PC-3 (cell line): ENCODE measurements around the gene BRD3. TPM values are rescaled to one million over a fixed set of nuclear protein-coding genes. Genes with fewer than 3 reads are reported as not detected.
A peak's percentile ranks its signal among the peaks of the same experiment; 100 is the strongest.

ENCODE experiments used
- ATAC-seq: fragments of 200-7000 bp; cut with Tn5 transposase; 2 replicates; pipeline ENCODE4 v1.9.1; 2020; ENCODE audit warnings: mild to moderate bottlenecking, moderate library complexity
- BruUV-seq: library from RNA; stranded (reverse); fragments of 400-500 nt; replicated peaks from 2 replicates; lab custom pipeline; 2021; lab: Mats Ljungman, UMichigan
- CTCF ChIA-PET: fragments of 300-600 bp; sonication (Branson Sonifier 250); formaldehyde crosslinking; loops from one replicate; lab custom pipeline; 2022; ENCODE audit warnings: antibody characterized with exemption; lab: Charles Lee
- POLR2A ChIA-PET: fragments of 300-600 bp; sonication (Branson Sonifier 250); formaldehyde crosslinking; loops from one replicate; lab custom pipeline; 2022; ENCODE audit warnings: antibody characterized with exemption; ENCODE audit not compliant: unreplicated experiment; lab: Charles Lee
- DNase-seq: peaks from one replicate; pipeline ENCODE4 v3.0.0-alpha.2; 2015
- H2AFZ ChIP-seq: fragments of 300-600 bp; sonication (generic); 2 replicates; pipeline ENCODE4 v1.6.0; 2016; ENCODE audit warnings: antibody characterized with exemption, low read length
- H3F3A ChIP-seq: fragments of 300-600 bp; sonication (generic); one replicate; pipeline ENCODE4 v1.6.0; 2017; ENCODE audit warnings: antibody characterized with exemption, low read length, control low read depth, mild to moderate bottlenecking; ENCODE audit not compliant: unreplicated experiment
- H3K27ac ChIP-seq: fragments of 300-600 bp; sonication (generic); 2 replicates; pipeline ENCODE4 v1.5.1; 2016; ENCODE audit warnings: mild to moderate bottlenecking, low read length
- H3K27me3 ChIP-seq: fragments of 300-600 bp; sonication (generic); 2 replicates; pipeline ENCODE4 v1.6.1; 2016; ENCODE audit warnings: low read length, mixed read lengths
- H3K36me3 ChIP-seq: fragments of 300-600 bp; sonication (generic); 2 replicates; pipeline ENCODE4 v1.6.1; 2016; ENCODE audit warnings: low read depth, mixed run types, low read length, mixed read lengths
- H3K4me1 ChIP-seq: fragments of 300-600 bp; sonication (generic); 2 replicates; pipeline ENCODE4 v1.5.1; 2016; ENCODE audit warnings: low read length; ENCODE audit not compliant: insufficient read depth
- H3K4me2 ChIP-seq: fragments of 300-600 bp; sonication (generic); 2 replicates; pipeline ENCODE4 v1.6.0; 2016; ENCODE audit warnings: low read length
- H3K4me3 ChIP-seq: fragments of 300-600 bp; sonication (generic); 2 replicates; pipeline ENCODE4 v1.5.1; 2016; ENCODE audit warnings: mild to moderate bottlenecking, low read length, mixed read lengths
- H3K79me2 ChIP-seq: fragments of 300-600 bp; sonication (generic); 2 replicates; pipeline ENCODE4 v1.6.1; 2017; ENCODE audit warnings: low read length, mixed read lengths
- H3K9ac ChIP-seq: fragments of 300-600 bp; sonication (generic); 2 replicates; pipeline ENCODE4 v1.6.0; 2016; ENCODE audit warnings: mild to moderate bottlenecking, low read length
- H3K9me2 ChIP-seq: fragments of 300-600 bp; sonication (generic); replicated peaks from 2 replicates; pipeline ENCODE4 v1.6.1; 2016; ENCODE audit warnings: mixed run types, low read length, mixed read lengths
- H3K9me3 ChIP-seq: fragments of 300-600 bp; sonication (generic); 2 replicates; pipeline ENCODE4 v1.6.1; 2016; ENCODE audit warnings: low read length, mixed read lengths
- H4K20me1 ChIP-seq: fragments of 300-600 bp; sonication (generic); 2 replicates; pipeline ENCODE4 v1.6.1; 2016; ENCODE audit warnings: low read length, mixed read lengths
- EZH2 ChIP-seq: fragments of 300-600 bp; sonication (generic); IDR thresholded peaks from one replicate; pipeline ENCODE4 v1.6.1; 2017; ENCODE audit warnings: antibody characterized with exemption, mild to moderate bottlenecking, low read length; ENCODE audit not compliant: unreplicated experiment
- EZH2phosphoT487 ChIP-seq: fragments of 300-600 bp; sonication (generic); IDR thresholded peaks from 2 replicates; pipeline ENCODE4 v1.6.1; 2018; ENCODE audit warnings: mild to moderate bottlenecking, antibody characterized with exemption, low read length, borderline replicate concordance
- intact Hi-C: fragments of 100-400 bp; cut with micrococcal nuclease; formaldehyde crosslinking; loops from 2 replicates; pipeline ENCODE4 v1.9.0; 2023
- total RNA-seq: library from RNA; depleted of rRNA; stranded (reverse); fragments of >200 nt; gene quantifications from 2 replicates; pipeline ENCODE4 v1.2.3, GENCODE V29; 2014
- TF ChIP-seq, protein P1 (sequence below): fragments of 300-600 bp; sonication (generic); conservative IDR thresholded peaks from 2 replicates; pipeline ENCODE4 v1.5.1; 2017; ENCODE audit warnings: antibody characterized with exemption, low read depth, mild to moderate bottlenecking, low read length

Gene BRD3
- total RNA-seq, 1 experiment from 2014 or later, result 5.5 TPM

DNA sequence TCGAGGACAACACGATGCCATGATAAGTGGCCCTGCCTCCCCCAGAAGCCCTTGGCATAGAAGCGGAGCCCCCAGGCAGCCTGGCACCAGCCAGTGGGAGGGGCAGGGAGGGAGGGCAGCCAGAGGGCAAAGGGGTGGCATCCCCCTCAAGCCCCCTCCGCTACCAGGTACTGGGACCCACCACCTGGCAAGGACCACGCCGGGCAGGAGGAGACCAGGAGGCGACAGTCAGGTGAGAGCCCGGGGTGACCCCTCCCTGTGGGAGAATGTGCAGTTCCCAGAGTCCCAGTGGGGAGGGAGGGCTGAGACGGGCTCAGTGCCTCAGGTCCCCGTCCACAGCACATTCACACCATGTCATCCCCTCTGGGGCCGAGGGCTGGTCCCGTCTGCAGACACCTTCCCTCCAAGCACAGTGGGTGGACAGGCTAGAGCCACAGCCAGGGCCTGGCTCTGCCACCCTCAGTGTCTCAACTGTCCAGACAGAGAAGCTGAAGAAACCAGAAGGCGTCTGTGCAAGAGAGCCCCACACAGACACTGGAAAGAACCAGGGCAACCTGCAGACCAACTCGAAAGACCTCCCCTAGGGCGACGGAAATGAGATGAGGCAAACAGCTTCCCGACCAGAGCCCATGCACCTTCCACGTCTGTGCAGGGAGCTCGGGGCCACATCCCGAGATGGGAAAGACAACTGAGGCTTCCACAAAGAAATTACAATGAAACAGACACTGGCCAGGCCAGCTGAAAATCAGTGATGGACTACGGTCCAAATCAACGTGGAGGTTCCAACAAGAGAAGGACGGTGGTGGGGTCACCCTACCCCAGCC lies 11.1 kb downstream of the BRD3 start:
- H3F3A ChIP-seq, result no peaks in the 10 kb centered on the region
- intact Hi-C loops, result no loop called here
- H3K4me2 ChIP-seq, result peak overlapping the region; percentile 71
- ChIA-PET CTCF (no interaction called here), POLR2A (no interaction called here)
- TF ChIP-seq EZH2phosphoT487 (no peak), EZH2 (no peak)
- TF ChIP-seq, protein P1, sequence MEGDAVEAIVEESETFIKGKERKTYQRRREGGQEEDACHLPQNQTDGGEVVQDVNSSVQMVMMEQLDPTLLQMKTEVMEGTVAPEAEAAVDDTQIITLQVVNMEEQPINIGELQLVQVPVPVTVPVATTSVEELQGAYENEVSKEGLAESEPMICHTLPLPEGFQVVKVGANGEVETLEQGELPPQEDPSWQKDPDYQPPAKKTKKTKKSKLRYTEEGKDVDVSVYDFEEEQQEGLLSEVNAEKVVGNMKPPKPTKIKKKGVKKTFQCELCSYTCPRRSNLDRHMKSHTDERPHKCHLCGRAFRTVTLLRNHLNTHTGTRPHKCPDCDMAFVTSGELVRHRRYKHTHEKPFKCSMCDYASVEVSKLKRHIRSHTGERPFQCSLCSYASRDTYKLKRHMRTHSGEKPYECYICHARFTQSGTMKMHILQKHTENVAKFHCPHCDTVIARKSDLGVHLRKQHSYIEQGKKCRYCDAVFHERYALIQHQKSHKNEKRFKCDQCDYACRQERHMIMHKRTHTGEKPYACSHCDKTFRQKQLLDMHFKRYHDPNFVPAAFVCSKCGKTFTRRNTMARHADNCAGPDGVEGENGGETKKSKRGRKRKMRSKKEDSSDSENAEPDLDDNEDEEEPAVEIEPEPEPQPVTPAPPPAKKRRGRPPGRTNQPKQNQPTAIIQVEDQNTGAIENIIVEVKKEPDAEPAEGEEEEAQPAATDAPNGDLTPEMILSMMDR, result no peak
- H3K9ac ChIP-seq, result peak overlapping the region; percentile 29; the same call in 1 of the 2 replicates
- no peaks in the 10 kb centered on the region for H3K27me3 ChIP-seq
- ATAC-seq, result no peak
- no peak overlapping the region for H3K4me3 ChIP-seq
- no peaks in the 10 kb centered on the region for H4K20me1 ChIP-seq
- no TSS peak for BruUV-seq
- no peaks in the 10 kb centered on the region for H3K36me3 ChIP-seq
- no peak for DNase-seq
- H3K27ac ChIP-seq, result peak overlapping the region; percentile 86
- peaks cover 41% of the 10 kb centered on the region for H3K4me1 ChIP-seq
- no peaks in the 10 kb centered on the region for H3K9me2 ChIP-seq
- H3K79me2 ChIP-seq, result peaks cover 64% of the 10 kb centered on the region
- no peak overlapping the region for H2AFZ ChIP-seq
- no peaks in the 10 kb centered on the region for H3K9me3 ChIP-seq

DNA sequence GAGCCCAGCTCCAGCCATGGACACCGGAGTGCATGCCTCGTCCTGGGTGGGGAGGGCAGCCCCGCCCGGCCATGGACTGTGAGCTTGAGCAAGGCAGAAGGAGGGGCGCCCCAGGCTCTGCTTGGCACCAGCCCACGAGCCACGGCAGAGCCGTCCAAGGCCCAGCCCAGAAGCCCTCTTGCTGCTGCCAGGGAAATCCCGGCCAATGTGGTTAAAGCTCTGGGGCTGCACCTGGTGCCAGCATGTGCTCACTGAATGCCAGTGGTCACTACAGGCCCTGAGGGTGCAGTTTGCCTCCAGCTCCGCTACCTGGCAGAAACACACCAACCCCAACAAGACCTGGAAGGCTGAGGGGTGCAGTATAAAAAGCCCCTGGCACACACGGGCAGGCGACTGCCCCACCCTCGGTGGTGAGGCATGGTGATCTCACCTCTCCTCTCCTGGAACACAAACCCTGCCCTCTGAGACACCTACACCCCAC lies 11.8 kb downstream of the BRD3 start:
- ChIA-PET POLR2A (no interaction called here), CTCF (no interaction called here)
- ATAC-seq, result peak; percentile 76
- Histone ChIP-seq H4K20me1 (no peaks in the 10 kb centered on the region), H3K9ac (peak overlapping the region; percentile 29), H3K27ac (peak overlapping the region; percentile 86), H3F3A (no peaks in the 10 kb centered on the region), H3K9me3 (no peaks in the 10 kb centered on the region), H3K36me3 (no peaks in the 10 kb centered on the region), H3K9me2 (no peaks in the 10 kb centered on the region), H3K4me2 (peak overlapping the region; percentile 71), H2AFZ (peak overlapping the region; percentile 68), H3K4me1 (peaks cover 41% of the 10 kb centered on the region), H3K79me2 (peaks cover 57% of the 10 kb centered on the region), H3K4me3 (no peak overlapping the region), H3K27me3 (no peaks in the 10 kb centered on the region)
- no peak for TF ChIP-seq EZH2phosphoT487
- no peak for TF ChIP-seq EZH2
- TF ChIP-seq, protein P1, result no peak
- intact Hi-C loops, result no loop called here
- peak; percentile 72 for DNase-seq
- no TSS peak for BruUV-seq
